HFF-Myc (cell line): ENCODE data around the gene SPESP1.

Source experiments
- DNase-seq: peaks from one replicate; pipeline ENCODE4 v3.0.0-alpha.2; 2011; ENCODE audit warnings: low read depth; ENCODE audit errors: extremely low read depth
- H3K4me3 ChIP-seq: replicated peaks from 2 replicates; pipeline ENCODE4 v1.5.1; 2011; ENCODE audit warnings: low read depth, mild to moderate bottlenecking, control low read depth, low read length
- CTCF ChIP-seq: IDR thresholded peaks from 2 replicates; pipeline ENCODE4 v1.5.1; 2012; ENCODE audit warnings: mild to moderate bottlenecking, low read depth, low read length, control low read depth; ENCODE audit errors: missing control alignments

SPESP1 gene

GRCh38 chr15:68994149-68994548 is 63.8 kb downstream of the SPESP1 start:
- TF ChIP-seq CTCF, result no peak
- H3K4me3 ChIP-seq, result no peak overlapping the region
- DNase-seq, result no peak

DNA sequence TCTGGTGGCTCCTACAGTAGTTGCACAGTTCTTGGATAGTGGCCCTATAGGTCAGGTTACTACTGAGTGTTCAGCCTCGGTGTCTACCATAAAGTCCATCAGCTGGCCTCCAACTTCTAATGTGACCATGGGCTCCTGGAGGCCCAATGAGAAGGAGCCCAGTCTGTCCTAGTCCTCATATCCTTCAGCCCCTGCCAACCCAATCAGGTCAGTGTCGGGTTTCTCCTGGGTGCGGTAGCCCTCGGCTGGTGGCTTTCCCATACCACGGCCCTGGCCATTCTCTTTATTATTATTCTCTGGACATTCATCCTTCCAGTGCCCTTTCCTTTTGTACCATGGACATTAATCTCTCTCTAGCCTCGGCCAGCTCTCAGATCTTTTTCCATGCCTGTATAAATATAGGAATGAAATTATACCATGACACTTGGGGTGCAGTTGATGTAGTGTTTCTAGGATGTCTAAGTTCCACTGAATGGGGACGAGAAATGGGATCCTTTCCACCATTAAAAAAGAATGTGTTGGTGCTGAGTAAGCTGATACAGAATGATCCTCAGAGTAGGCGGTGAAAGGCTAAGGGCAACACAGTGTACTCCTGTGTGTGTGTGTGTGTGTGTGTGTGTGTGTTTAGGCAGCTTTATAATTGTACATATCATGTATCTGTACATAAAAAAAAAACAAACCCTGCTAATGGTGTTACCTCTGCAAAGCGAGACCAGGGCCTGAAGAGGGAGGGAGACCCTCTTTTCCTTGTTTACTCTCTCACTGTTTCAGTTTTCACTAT is 64.8 kb downstream of the SPESP1 start:
- H3K4me3 ChIP-seq, result no peak overlapping the region
- TF ChIP-seq CTCF, result no peak
- no peak for DNase-seq
